Hepatocyte (in vitro differentiated cells): ENCODE measurements around the gene CIAPIN1. TPM values are rescaled to one million over a fixed set of nuclear protein-coding genes. Genes with fewer than 3 reads are reported as not detected.

Experiments
- DNase-seq: peaks from one replicate; pipeline ENCODE4 v3.0.0-alpha.2; 2016; ENCODE audit warnings: low spot score
- H2AFZ ChIP-seq: fragments of 200-600 bp; sonication (generic); 2 replicates; pipeline ENCODE4 v1.6.0; 2016; ENCODE audit warnings: antibody characterized with exemption, mild to moderate bottlenecking
- H3K27ac ChIP-seq: fragments of 200-600 bp; sonication (generic); 2 replicates; pipeline ENCODE4 v1.5.1; 2016; ENCODE audit warnings: mild to moderate bottlenecking
- H3K27me3 ChIP-seq: fragments of 200-600 bp; sonication (generic); 2 replicates; pipeline ENCODE4 v1.6.1; 2016
- H3K36me3 ChIP-seq: fragments of 200-600 bp; sonication (generic); replicated peaks from 2 replicates; pipeline ENCODE4 v1.5.1; 2016; ENCODE audit warnings: low read depth; ENCODE audit not compliant: insufficient read depth
- H3K4me1 ChIP-seq: fragments of 200-600 bp; sonication (generic); 2 replicates; pipeline ENCODE4 v1.5.1; 2016; ENCODE audit warnings: mild to moderate bottlenecking, moderate library complexity; ENCODE audit not compliant: insufficient read depth
- H3K4me2 ChIP-seq: fragments of 200-600 bp; sonication (generic); 2 replicates; pipeline ENCODE4 v1.6.0; 2016
- H3K4me3 ChIP-seq: fragments of 200-600 bp; sonication (generic); 2 replicates; pipeline ENCODE4 v1.5.1; 2016; ENCODE audit warnings: mild to moderate bottlenecking
- H3K79me2 ChIP-seq: fragments of 200-600 bp; sonication (generic); 2 replicates; pipeline ENCODE4 v1.6.0; 2017; ENCODE audit warnings: mild to moderate bottlenecking
- H3K9me2 ChIP-seq: fragments of 200-600 bp; sonication (generic); replicated peaks from 2 replicates; pipeline ENCODE4 v1.6.0; 2017; ENCODE audit warnings: mild to moderate bottlenecking; ENCODE audit not compliant: insufficient read depth
- H3K9me3 ChIP-seq: fragments of 200-600 bp; sonication (generic); 2 replicates; pipeline ENCODE4 v1.5.1; 2016; ENCODE audit warnings: low read depth, mild to moderate bottlenecking
- H4K20me1 ChIP-seq: fragments of 200-600 bp; sonication (generic); 2 replicates; pipeline ENCODE4 v1.6.0; 2016; ENCODE audit warnings: mild to moderate bottlenecking; ENCODE audit not compliant: insufficient read depth, poor library complexity, severe bottlenecking
- EZH2 ChIP-seq: fragments of 200-600 bp; sonication (generic); IDR thresholded peaks from 2 replicates; pipeline ENCODE4 v1.6.1; 2016; ENCODE audit warnings: antibody characterized with exemption, mild to moderate bottlenecking, borderline replicate concordance
- EZH2phosphoT487 ChIP-seq: fragments of 200-600 bp; sonication (generic); IDR thresholded peaks from one replicate; pipeline ENCODE4 v1.6.1; 2018; ENCODE audit warnings: antibody characterized with exemption, mild to moderate bottlenecking, low read depth, moderate library complexity; ENCODE audit not compliant: unreplicated experiment, severe bottlenecking
- WGBS: methylation state at CpG from one replicate; pipeline ENCODE4 v1.1.6; 2016; ENCODE audit warnings: low lambda C conversion rate; ENCODE audit errors: missing lambda C conversion rate; 5-methylcytosine and 5-hydroxymethylcytosine counted together
- polyA plus RNA-seq: library from polyadenylated mRNA; unstranded; fragments of >200 nt; fragmentation: Nextera tagmentation; extraction: Ambion mirVana; gene quantifications from 2 replicates; pipeline ENCODE4 v1.2.1, GENCODE V29; 2016
- total RNA-seq: library from RNA; depleted of rRNA; stranded (reverse); fragments of >200 nt; gene quantifications from 2 replicates; pipeline ENCODE4 v1.2.3, GENCODE V29; 2014
- TF ChIP-seq, protein P1 (sequence below): fragments of 200-600 bp; sonication (generic); IDR thresholded peaks from 2 replicates; pipeline ENCODE4 v1.5.1; 2016; ENCODE audit warnings: antibody characterized with exemption, mild to moderate bottlenecking; ENCODE audit not compliant: poor library complexity

The CIAPIN1 gene
- total and polyA plus RNA-seq, 2 experiments from 2014 or later, result 54.2 to 56.1 TPM

DNA sequence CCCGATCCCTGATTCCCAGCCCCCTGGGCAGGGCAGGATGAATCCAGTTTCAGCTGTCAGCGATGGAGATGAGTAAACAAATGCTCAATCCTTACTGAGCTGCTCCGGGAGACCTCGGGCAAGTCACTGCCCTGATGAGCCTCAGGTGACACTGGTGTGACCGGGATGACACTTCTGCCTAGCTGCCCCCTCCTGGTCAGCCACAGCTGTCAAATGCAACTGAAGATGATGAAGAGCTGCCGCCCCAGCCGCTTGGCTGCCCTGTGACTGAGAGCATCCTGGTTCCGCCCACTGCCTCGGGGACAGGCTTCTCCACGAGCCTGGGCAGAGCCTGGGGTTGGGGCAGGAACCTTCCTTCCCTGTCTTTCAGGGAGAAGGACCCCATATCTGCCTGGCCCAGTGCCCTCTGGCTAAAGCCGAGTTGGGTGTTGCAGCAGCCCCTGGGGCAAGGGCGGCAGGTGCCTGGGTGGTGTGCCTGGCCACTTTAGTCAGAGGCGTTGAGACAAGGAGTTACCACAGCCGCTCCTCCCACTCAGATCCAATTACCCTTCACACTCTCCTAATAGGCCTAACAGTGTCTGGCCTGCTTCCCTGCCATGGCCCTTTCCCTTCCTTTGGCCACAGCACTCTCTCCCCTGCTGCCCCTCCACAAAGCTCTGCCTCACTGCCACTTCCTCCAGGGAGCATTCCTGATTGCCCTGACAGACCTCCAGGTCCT is 37.2 kb downstream of the CIAPIN1 start:
- no peak overlapping the region for H3K4me3 ChIP-seq
- H3K9me2 ChIP-seq, result no peaks in the 10 kb centered on the region
- H3K27ac ChIP-seq, result no peak overlapping the region
- TF ChIP-seq, protein P1, sequence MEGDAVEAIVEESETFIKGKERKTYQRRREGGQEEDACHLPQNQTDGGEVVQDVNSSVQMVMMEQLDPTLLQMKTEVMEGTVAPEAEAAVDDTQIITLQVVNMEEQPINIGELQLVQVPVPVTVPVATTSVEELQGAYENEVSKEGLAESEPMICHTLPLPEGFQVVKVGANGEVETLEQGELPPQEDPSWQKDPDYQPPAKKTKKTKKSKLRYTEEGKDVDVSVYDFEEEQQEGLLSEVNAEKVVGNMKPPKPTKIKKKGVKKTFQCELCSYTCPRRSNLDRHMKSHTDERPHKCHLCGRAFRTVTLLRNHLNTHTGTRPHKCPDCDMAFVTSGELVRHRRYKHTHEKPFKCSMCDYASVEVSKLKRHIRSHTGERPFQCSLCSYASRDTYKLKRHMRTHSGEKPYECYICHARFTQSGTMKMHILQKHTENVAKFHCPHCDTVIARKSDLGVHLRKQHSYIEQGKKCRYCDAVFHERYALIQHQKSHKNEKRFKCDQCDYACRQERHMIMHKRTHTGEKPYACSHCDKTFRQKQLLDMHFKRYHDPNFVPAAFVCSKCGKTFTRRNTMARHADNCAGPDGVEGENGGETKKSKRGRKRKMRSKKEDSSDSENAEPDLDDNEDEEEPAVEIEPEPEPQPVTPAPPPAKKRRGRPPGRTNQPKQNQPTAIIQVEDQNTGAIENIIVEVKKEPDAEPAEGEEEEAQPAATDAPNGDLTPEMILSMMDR, result no peak
- TF ChIP-seq EZH2 (no peak), EZH2phosphoT487 (no peak)
- DNase-seq, result no peak
- no peaks in the 10 kb centered on the region for H4K20me1 ChIP-seq
- H3K36me3 ChIP-seq, result no peaks in the 10 kb centered on the region
- H3K79me2 ChIP-seq, result no peaks in the 10 kb centered on the region
- no peaks in the 10 kb centered on the region for H3K4me1 ChIP-seq
- no peak overlapping the region for H3K4me2 ChIP-seq
- WGBS, result 71% methylated on average over 14 of the region's 14 CpGs
- H3K27me3 ChIP-seq, result no peaks in the 10 kb centered on the region
- H3K9me3 ChIP-seq, result no peaks in the 10 kb centered on the region
- no peak overlapping the region for H2AFZ ChIP-seq

DNA sequence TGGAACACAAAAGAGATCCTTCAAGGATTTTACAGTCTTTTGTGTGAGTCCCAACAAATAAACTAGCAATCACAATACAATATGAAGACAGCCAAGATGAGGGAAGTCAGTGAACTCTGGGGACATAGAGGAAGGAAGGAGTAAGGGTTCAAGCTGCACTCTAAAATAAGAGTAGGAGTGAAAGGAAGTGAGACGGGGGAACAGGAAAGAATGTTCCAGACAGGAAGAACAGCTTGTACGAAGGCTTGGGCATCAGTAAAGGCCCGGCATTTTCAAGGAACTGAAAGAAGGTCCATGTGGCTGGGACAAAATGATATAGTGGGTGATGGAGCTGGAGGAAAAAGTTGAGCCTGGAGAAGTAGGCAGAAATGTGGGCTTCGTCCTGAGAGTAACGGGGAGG is 38.1 kb downstream of the CIAPIN1 start:
- no peak overlapping the region for H3K27ac ChIP-seq

DNA sequence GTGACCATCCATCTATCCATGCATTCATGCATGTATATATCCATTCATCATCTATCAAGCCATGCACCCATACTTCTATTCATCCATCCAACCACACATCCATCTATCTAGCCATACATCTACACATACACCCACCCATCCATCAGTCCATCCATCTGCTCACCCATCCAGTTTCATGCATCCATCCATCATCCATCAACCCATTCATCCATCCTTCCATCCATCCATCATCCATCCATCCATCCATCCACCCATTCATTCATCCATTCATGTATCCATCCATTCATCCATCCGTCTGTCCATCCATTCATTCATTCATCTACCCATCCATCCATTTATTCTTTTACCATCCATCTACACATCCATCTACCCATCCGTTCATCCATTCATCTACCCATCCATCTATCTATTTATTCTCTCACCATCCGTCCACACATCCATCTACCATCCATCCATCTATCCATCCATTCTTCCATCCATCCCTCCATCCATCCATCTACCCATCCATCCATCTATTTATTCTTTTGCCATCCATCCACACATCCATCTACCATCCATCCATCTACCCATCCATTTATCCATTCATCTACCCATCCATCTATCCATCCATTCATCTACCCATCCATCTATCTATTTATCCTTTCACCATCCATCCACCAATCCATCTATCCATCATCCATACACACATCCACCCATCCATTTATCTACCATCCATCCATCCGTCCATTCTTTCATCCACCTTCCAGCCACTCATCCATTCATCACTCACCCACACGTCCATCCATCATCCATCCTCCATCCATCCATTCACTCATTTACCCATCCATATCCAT is 39.4 kb downstream of the CIAPIN1 start:
- H3K9me2 ChIP-seq, result no peaks in the 10 kb centered on the region
- no peak overlapping the region for H3K27ac ChIP-seq
- no peak overlapping the region for H2AFZ ChIP-seq
- H3K36me3 ChIP-seq, result no peaks in the 10 kb centered on the region
- TF ChIP-seq EZH2 (no peak), EZH2phosphoT487 (no peak)
- TF ChIP-seq, protein P1, result no peak
- no peak overlapping the region for H3K4me2 ChIP-seq
- H3K79me2 ChIP-seq, result no peaks in the 10 kb centered on the region
- 86% methylated on average over 5 of the region's 5 CpGs for WGBS
- no peaks in the 10 kb centered on the region for H3K9me3 ChIP-seq
- H3K27me3 ChIP-seq, result no peaks in the 10 kb centered on the region
- DNase-seq, result no peak
- H3K4me3 ChIP-seq, result no peak overlapping the region
- no peaks in the 10 kb centered on the region for H3K4me1 ChIP-seq
- no peaks in the 10 kb centered on the region for H4K20me1 ChIP-seq

More for the DNA sequence above, 38.1 kb downstream of the CIAPIN1 start:
- DNase-seq, result no peak
- no peak overlapping the region for H3K4me2 ChIP-seq
- no peaks in the 10 kb centered on the region for H3K36me3 ChIP-seq
- H3K4me3 ChIP-seq, result no peak overlapping the region
- no peaks in the 10 kb centered on the region for H4K20me1 ChIP-seq
- WGBS, result 86% methylated on average over 5 of the region's 5 CpGs
- no peaks in the 10 kb centered on the region for H3K27me3 ChIP-seq
- H3K79me2 ChIP-seq, result no peaks in the 10 kb centered on the region
- no peak for TF ChIP-seq EZH2phosphoT487
- no peak for TF ChIP-seq EZH2
- TF ChIP-seq, protein P1, result no peak
- H3K9me3 ChIP-seq, result no peaks in the 10 kb centered on the region
- no peak overlapping the region for H2AFZ ChIP-seq
- no peaks in the 10 kb centered on the region for H3K4me1 ChIP-seq
- H3K9me2 ChIP-seq, result no peaks in the 10 kb centered on the region
